Measurements from ENCODE around the gene SLAIN2.

DNA sequence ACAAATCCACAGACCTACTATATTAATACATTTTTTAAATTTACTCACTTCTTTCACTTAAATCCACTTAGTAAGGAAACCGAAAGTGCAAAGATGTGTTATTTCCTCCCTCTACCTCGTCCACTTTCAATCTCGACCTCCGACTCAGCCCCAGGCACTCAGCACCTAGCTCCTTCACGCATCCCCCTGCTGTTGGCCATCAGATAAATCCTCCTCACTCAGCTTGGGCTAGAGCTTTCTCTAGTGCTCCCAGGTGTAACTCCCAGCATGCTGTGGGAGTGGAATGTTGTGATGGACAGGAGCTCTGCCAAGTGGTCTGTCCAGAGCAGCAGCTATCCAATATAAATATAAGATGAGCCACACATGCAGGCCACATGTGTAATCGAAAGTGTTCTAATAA, 45.0 kb upstream of the SLAIN2 start:
- TF ChIP-seq, protein P1, sequence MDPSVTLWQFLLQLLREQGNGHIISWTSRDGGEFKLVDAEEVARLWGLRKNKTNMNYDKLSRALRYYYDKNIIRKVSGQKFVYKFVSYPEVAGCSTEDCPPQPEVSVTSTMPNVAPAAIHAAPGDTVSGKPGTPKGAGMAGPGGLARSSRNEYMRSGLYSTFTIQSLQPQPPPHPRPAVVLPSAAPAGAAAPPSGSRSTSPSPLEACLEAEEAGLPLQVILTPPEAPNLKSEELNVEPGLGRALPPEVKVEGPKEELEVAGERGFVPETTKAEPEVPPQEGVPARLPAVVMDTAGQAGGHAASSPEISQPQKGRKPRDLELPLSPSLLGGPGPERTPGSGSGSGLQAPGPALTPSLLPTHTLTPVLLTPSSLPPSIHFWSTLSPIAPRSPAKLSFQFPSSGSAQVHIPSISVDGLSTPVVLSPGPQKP (IDR thresholded peaks at IDR 0.05; ENCODE audit: borderline replicate concordance, low read depth, low read length) = no peak
- no peak for TF ChIP-seq FOS (IDR thresholded peaks at IDR 0.05; ENCODE audit: low read depth, low read length)
- TF ChIP-seq, protein P2, sequence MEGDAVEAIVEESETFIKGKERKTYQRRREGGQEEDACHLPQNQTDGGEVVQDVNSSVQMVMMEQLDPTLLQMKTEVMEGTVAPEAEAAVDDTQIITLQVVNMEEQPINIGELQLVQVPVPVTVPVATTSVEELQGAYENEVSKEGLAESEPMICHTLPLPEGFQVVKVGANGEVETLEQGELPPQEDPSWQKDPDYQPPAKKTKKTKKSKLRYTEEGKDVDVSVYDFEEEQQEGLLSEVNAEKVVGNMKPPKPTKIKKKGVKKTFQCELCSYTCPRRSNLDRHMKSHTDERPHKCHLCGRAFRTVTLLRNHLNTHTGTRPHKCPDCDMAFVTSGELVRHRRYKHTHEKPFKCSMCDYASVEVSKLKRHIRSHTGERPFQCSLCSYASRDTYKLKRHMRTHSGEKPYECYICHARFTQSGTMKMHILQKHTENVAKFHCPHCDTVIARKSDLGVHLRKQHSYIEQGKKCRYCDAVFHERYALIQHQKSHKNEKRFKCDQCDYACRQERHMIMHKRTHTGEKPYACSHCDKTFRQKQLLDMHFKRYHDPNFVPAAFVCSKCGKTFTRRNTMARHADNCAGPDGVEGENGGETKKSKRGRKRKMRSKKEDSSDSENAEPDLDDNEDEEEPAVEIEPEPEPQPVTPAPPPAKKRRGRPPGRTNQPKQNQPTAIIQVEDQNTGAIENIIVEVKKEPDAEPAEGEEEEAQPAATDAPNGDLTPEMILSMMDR (conservative IDR thresholded peaks at IDR 0.05; ENCODE audit: low read depth, low read length) = no peak
- TF ChIP-seq SMC3 (IDR thresholded peaks at IDR 0.05; ENCODE audit: low read depth, low read length) = no peak
- TF ChIP-seq, protein P3, sequence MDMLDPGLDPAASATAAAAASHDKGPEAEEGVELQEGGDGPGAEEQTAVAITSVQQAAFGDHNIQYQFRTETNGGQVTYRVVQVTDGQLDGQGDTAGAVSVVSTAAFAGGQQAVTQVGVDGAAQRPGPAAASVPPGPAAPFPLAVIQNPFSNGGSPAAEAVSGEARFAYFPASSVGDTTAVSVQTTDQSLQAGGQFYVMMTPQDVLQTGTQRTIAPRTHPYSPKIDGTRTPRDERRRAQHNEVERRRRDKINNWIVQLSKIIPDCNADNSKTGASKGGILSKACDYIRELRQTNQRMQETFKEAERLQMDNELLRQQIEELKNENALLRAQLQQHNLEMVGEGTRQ (IDR thresholded peaks at IDR 0.05; ENCODE audit: low read depth, low read length) = no peak
- no peak for TF ChIP-seq POLR2A (IDR thresholded peaks at IDR 0.05; ENCODE audit: low read depth, low read length)
- TF ChIP-seq MAZ (IDR thresholded peaks at IDR 0.05; ENCODE audit: borderline replicate concordance, low read depth, low read length) = no peak
- TF ChIP-seq RAD21 (IDR thresholded peaks at IDR 0.05; ENCODE audit: low read length) = no peak
- no peak for TF ChIP-seq MXI1 (IDR thresholded peaks at IDR 0.05; ENCODE audit: borderline replicate concordance, low read depth, low read length)
- TF ChIP-seq CEBPB (IDR thresholded peaks at IDR 0.05; ENCODE audit: low read depth, low read length) = no peak
- TF ChIP-seq BHLHE40 (IDR thresholded peaks at IDR 0.05; ENCODE audit: low read depth, low read length) = no peak
- TF ChIP-seq RCOR1 (IDR thresholded peaks at IDR 0.05; ENCODE audit: insufficient replicate concordance, low read length) = no peak
